ENCODE data around the gene SND1.

Gene SND1

DNA sequence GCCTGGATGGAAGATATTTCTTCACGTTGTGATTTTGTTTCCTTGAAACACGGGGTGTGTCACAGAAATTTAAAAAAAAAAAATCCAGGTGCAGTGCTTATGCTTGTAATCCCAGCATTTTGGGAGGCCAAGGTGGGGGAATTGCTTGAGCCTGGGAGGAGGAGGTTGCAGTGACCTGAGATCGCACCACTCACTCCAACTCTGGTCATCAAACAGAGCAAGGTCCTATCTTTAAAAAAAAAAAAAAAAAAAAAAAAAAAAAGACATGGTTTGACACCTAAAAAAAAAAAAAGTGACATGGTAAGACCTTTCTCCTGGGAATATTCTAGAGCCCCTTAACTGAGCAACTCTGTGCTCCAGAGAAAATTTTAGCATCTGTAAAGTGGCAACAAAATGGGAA is 388.2 kb downstream of the SND1 start:
- Histone ChIP-seq H3F3A (ENCODE audit: insufficient read depth) (no peaks in the 10 kb centered on the region), H3K9me3 (ENCODE audit: insufficient read depth, low read length) (no peaks in the 10 kb centered on the region), H3K9ac (ENCODE audit: low read length) (no peak overlapping the region), H3K4me3 (ENCODE audit: insufficient read depth, low read length, poor library complexity, severe bottlenecking) (no peak overlapping the region), H3K79me2 (ENCODE audit: insufficient read depth, low read length) (no peaks in the 10 kb centered on the region; the same call in 1 of the 2 replicates), H4K20me1 (ENCODE audit: low read depth, low read length) (no peaks in the 10 kb centered on the region), H3K27me3 (ENCODE audit: low read length) (no peaks in the 10 kb centered on the region), H3K36me3 (ENCODE audit: low read length) (no peaks in the 10 kb centered on the region), H3K27ac (ENCODE audit: low read depth, low read length) (no peak overlapping the region), H3K4me2 (ENCODE audit: low read depth, low read length, poor library complexity, severe bottlenecking) (no peak overlapping the region), H3K9me2 (replicated peaks; ENCODE audit: insufficient read depth, low read length) (no peaks in the 10 kb centered on the region), H2AFZ (ENCODE audit: low read depth, low read length, severe bottlenecking) (no peak overlapping the region)
- TF ChIP-seq CTCF (IDR thresholded peaks at IDR 0.05; ENCODE audit: insufficient read depth, low read length, poor library complexity, severe bottlenecking) = no peak
- no peak for TF ChIP-seq EZH2phosphoT487 (conservative IDR thresholded peaks at IDR 0.05; ENCODE audit: low read length)

GRCh38 chr7:128041203-128041602 is 389.2 kb downstream of the SND1 start:
- Histone ChIP-seq H3F3A (ENCODE audit: insufficient read depth) (no peaks in the 10 kb centered on the region), H3K4me3 (ENCODE audit: insufficient read depth, low read length, poor library complexity, severe bottlenecking) (no peak overlapping the region), H3K9me2 (replicated peaks; ENCODE audit: insufficient read depth, low read length) (no peaks in the 10 kb centered on the region), H3K27me3 (ENCODE audit: low read length) (no peaks in the 10 kb centered on the region), H3K27ac (ENCODE audit: low read depth, low read length) (no peak overlapping the region), H2AFZ (ENCODE audit: low read depth, low read length, severe bottlenecking) (no peak overlapping the region), H3K4me2 (ENCODE audit: low read depth, low read length, poor library complexity, severe bottlenecking) (no peak overlapping the region), H3K79me2 (ENCODE audit: insufficient read depth, low read length) (no peaks in the 10 kb centered on the region; the same call in 1 of the 2 replicates), H4K20me1 (ENCODE audit: low read depth, low read length) (no peaks in the 10 kb centered on the region), H3K36me3 (ENCODE audit: low read length) (no peaks in the 10 kb centered on the region), H3K9ac (ENCODE audit: low read length) (no peak overlapping the region), H3K9me3 (ENCODE audit: insufficient read depth, low read length) (no peaks in the 10 kb centered on the region)
- TF ChIP-seq EZH2phosphoT487 (conservative IDR thresholded peaks at IDR 0.05; ENCODE audit: low read length) (no peak), CTCF (IDR thresholded peaks at IDR 0.05; ENCODE audit: insufficient read depth, low read length, poor library complexity, severe bottlenecking) (no peak)

- H3K4me3 ChIP-seq (ENCODE audit: insufficient read depth, low read length, poor library complexity, severe bottlenecking) = no peak overlapping the region
- no peak overlapping the region for H2AFZ ChIP-seq (ENCODE audit: low read depth, low read length, severe bottlenecking)
These were observed 390.0 kb downstream of the SND1 start for GRCh38 chr7:128042012-128042411.

More at GRCh38 chr7:128042012-128042411, 390.0 kb downstream of the SND1 start:
- TF ChIP-seq CTCF (IDR thresholded peaks at IDR 0.05; ENCODE audit: insufficient read depth, low read length, poor library complexity, severe bottlenecking) = no peak
- no peak for TF ChIP-seq EZH2phosphoT487 (conservative IDR thresholded peaks at IDR 0.05; ENCODE audit: low read length)
- Histone ChIP-seq H3K79me2 (ENCODE audit: insufficient read depth, low read length) (no peaks in the 10 kb centered on the region; the same call in 1 of the 2 replicates), H3K9me3 (ENCODE audit: insufficient read depth, low read length) (no peaks in the 10 kb centered on the region), H3K36me3 (ENCODE audit: low read length) (no peaks in the 10 kb centered on the region), H3K9ac (ENCODE audit: low read length) (no peak overlapping the region), H4K20me1 (ENCODE audit: low read depth, low read length) (no peaks in the 10 kb centered on the region), H3F3A (ENCODE audit: insufficient read depth) (no peaks in the 10 kb centered on the region), H3K4me2 (ENCODE audit: low read depth, low read length, poor library complexity, severe bottlenecking) (no peak overlapping the region), H3K9me2 (replicated peaks; ENCODE audit: insufficient read depth, low read length) (no peaks in the 10 kb centered on the region), H3K27me3 (ENCODE audit: low read length) (no peaks in the 10 kb centered on the region), H3K27ac (ENCODE audit: low read depth, low read length) (no peak overlapping the region)

All from SU-DHL-6 (cell line).